Sigmoid colon (tissue), 4 donors: ENCODE measurements around the gene ME3.

Experiments used
- EP300 ChIP-seq, 4 donors: sonication (generic); formaldehyde crosslinking; IDR thresholded peaks; one replicate each; pipeline ENCODE4 v1.6.1; 2017; ENCODE audit warnings: antibody characterized with exemption in 4 of 4
- POLR2A ChIP-seq, 2 donors: fragments of 450-650 bp; IDR thresholded peaks; one replicate each; pipeline ENCODE4 v1.6.1; 2016; ENCODE audit warnings: antibody characterized with exemption in 2 of 2, mild to moderate bottlenecking in 2 of 2, moderate library complexity in 2 of 2
- TF ChIP-seq, protein P1 (sequence below), 4 experiments: fragments of 450-650 bp in 3 of 4; fragments of 200-600 bp in 1 of 4; IDR thresholded peaks; one replicate each; pipeline ENCODE4 v1.5.1; 2016 to 2019; ENCODE audit warnings: antibody characterized with exemption in 4 of 4, mild to moderate bottlenecking in 3 of 4, moderate library complexity in 2 of 4

- no peak for TF ChIP-seq EP300 (IDR thresholded peaks at IDR 0.05)
- TF ChIP-seq, protein P1, sequence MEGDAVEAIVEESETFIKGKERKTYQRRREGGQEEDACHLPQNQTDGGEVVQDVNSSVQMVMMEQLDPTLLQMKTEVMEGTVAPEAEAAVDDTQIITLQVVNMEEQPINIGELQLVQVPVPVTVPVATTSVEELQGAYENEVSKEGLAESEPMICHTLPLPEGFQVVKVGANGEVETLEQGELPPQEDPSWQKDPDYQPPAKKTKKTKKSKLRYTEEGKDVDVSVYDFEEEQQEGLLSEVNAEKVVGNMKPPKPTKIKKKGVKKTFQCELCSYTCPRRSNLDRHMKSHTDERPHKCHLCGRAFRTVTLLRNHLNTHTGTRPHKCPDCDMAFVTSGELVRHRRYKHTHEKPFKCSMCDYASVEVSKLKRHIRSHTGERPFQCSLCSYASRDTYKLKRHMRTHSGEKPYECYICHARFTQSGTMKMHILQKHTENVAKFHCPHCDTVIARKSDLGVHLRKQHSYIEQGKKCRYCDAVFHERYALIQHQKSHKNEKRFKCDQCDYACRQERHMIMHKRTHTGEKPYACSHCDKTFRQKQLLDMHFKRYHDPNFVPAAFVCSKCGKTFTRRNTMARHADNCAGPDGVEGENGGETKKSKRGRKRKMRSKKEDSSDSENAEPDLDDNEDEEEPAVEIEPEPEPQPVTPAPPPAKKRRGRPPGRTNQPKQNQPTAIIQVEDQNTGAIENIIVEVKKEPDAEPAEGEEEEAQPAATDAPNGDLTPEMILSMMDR (IDR thresholded peaks at IDR 0.05), result no peak
- no peak for TF ChIP-seq POLR2A (IDR thresholded peaks at IDR 0.05)
Measured at GRCh38 chr11:86720546-86720945, 48.1 kb upstream of the ME3 start.
